OCI-LY3 (cell line): ENCODE measurements around the gene ZNF213.

Source experiments
- EZH2phosphoT487 ChIP-seq: fragments of 200-600 bp; shearing (Covaris generic); IDR thresholded peaks from 2 replicates; pipeline ENCODE4 v1.6.1; 2018; ENCODE audit warnings: antibody characterized with exemption, mixed run types, low read depth
- TF ChIP-seq, protein P1 (sequence below): fragments of 200-600, 300-600 bp; sonication (generic); IDR thresholded peaks from 2 replicates; pipeline ENCODE4 v1.5.1; 2014; ENCODE audit warnings: antibody characterized with exemption, low read length, low read depth

DNA sequence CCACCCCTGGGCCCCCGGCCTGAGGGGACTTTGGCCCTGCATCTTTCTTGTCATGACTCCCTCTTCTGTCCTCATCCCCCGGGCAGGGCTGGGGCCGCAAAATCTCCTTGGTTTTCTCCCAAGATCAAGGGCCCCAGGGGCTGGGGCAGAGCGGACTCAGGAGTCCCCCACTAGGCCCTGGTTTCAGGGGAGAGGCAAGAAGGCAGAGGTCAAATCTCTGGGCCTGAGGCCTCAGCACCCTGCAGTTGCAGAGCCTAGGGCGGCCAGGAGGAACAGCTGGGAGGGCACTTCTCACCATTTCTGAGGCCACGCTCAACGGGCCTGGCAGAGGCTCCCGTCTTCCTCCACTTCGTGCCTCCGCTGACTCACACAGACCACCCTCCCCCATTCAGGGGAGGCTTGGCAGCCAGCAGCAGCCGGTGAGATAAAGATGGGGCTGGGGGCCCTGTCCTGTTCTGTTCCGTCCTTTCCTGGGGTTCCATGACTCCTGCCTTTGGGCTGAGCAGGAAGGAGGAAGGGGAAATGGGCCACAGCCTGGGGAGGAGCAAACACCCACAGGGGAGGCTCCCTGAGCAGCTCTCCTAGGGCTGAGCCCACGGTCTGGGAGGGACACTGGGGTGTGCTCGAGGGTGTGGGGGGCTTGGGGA, 48.1 kb upstream of the ZNF213 start:
- TF ChIP-seq, protein P1, sequence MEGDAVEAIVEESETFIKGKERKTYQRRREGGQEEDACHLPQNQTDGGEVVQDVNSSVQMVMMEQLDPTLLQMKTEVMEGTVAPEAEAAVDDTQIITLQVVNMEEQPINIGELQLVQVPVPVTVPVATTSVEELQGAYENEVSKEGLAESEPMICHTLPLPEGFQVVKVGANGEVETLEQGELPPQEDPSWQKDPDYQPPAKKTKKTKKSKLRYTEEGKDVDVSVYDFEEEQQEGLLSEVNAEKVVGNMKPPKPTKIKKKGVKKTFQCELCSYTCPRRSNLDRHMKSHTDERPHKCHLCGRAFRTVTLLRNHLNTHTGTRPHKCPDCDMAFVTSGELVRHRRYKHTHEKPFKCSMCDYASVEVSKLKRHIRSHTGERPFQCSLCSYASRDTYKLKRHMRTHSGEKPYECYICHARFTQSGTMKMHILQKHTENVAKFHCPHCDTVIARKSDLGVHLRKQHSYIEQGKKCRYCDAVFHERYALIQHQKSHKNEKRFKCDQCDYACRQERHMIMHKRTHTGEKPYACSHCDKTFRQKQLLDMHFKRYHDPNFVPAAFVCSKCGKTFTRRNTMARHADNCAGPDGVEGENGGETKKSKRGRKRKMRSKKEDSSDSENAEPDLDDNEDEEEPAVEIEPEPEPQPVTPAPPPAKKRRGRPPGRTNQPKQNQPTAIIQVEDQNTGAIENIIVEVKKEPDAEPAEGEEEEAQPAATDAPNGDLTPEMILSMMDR = no peak
- no peak for TF ChIP-seq EZH2phosphoT487
